Erythroblast (primary cell): ENCODE data around the gene CEP170B.

Experiments used
- GATA1 ChIP-seq: IDR thresholded peaks from 2 replicates; pipeline ENCODE4 v1.6.1; 2011; ENCODE audit warnings: low read depth, mild to moderate bottlenecking, control low read depth, low read length, moderate library complexity
- POLR2A ChIP-seq: IDR thresholded peaks from 2 replicates; pipeline ENCODE4 v1.6.1; 2011; ENCODE audit warnings: mild to moderate bottlenecking, low read length

DNA sequence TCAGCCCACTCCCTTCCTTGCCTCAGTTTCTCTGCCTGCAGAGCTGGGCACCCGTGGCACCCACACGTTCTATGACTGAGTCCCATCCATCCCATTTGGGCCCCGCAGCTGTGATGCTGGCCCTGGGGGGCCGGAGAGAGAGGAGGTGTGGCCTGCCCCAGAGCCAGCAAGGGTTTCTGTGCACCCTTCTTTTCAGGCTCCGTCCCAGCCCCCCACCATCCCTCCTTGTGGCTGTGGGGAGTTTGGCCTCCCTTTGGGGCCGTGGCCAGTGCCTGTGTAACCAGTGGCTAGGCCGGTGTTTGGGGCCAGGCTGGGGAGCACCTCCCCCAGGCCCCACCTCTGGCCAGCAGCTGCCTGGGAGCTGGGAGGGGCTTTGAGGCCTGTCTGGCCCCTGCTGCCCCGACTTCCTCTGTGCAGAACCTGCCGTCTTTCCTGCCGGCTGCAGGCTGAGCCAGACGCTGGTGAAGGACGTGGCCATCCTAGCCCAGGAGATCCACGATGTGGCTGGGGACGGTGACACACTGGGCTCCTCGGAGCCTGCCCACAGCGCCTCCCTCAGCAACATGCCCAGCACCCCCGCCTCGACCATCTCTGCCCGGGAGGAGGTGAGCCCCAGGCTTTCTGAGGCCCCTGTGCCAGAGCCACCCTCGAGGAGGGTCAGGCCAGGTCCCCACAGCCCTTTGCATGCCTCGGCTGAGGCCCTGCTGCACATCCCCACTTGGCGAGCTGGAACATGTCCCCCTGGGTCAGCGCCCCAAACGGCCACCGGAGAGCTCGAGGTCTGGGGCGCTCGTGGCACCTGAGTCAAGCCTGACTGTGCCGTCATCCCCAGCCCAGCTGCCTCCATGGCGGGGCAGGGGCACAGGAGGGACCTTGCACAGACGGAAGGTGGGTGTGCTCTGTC is 27.7 kb downstream of the CEP170B start:
- TF ChIP-seq POLR2A (no peak), GATA1 (no peak)
